ENCODE results near the gene PDSS1.
"Not testable (repeated sequence)": the region's sequence is repeated elsewhere in the genome, so short reads cannot be mapped to it uniquely, and the experiment has no call there.

The PDSS1 gene

GRCh38 chr10:26681971-26682370 lies 15.5 kb upstream of the PDSS1 start:
- H3K9ac ChIP-seq (ENCODE audit: low read depth, low read length); H3K27me3 ChIP-seq (ENCODE audit: control insufficient read depth, insufficient read depth, low read length); H3K4me1 ChIP-seq (ENCODE audit: control insufficient read depth, insufficient read depth, low read length); H3K27ac ChIP-seq (ENCODE audit: low read depth, low read length); H3K4me3 ChIP-seq (ENCODE audit: low read depth, low read length); H3K9me3 ChIP-seq (ENCODE audit: control insufficient read depth, insufficient read depth, low read length); H3K36me3 ChIP-seq (ENCODE audit: control insufficient read depth, insufficient read depth, low read length): not testable (repeated sequence)

GRCh38 chr10:26682931-26683330 lies 14.6 kb upstream of the PDSS1 start:
- Histone ChIP-seq H3K27me3 (ENCODE audit: control insufficient read depth, insufficient read depth, low read length) (no peaks in the 10 kb centered on the region), H3K36me3 (ENCODE audit: control insufficient read depth, insufficient read depth, low read length) (no peaks in the 10 kb centered on the region), H3K9me3 (ENCODE audit: control insufficient read depth, insufficient read depth, low read length) (no peaks in the 10 kb centered on the region), H3K4me3 (ENCODE audit: low read depth, low read length) (no peak overlapping the region), H3K27ac (ENCODE audit: low read depth, low read length) (no peak overlapping the region), H3K4me1 (ENCODE audit: control insufficient read depth, insufficient read depth, low read length) (no peaks in the 10 kb centered on the region), H3K9ac (ENCODE audit: low read depth, low read length) (no peak overlapping the region)

- H3K4me3 ChIP-seq (ENCODE audit: low read depth, low read length); H3K4me1 ChIP-seq (ENCODE audit: control insufficient read depth, insufficient read depth, low read length); H3K27ac ChIP-seq (ENCODE audit: low read depth, low read length); H3K9me3 ChIP-seq (ENCODE audit: control insufficient read depth, insufficient read depth, low read length); H3K36me3 ChIP-seq (ENCODE audit: control insufficient read depth, insufficient read depth, low read length); H3K9ac ChIP-seq (ENCODE audit: low read depth, low read length); H3K27me3 ChIP-seq (ENCODE audit: control insufficient read depth, insufficient read depth, low read length): not testable (repeated sequence)
Observed at GRCh38 chr10:26684667-26685264, 12.7 kb upstream of the PDSS1 start.

GRCh38 chr10:26685441-26685840 lies 12.1 kb upstream of the PDSS1 start:
- H3K27ac ChIP-seq (ENCODE audit: low read depth, low read length): no peak overlapping the region
- no peaks in the 10 kb centered on the region for H3K4me1 ChIP-seq (ENCODE audit: control insufficient read depth, insufficient read depth, low read length)
- no peak overlapping the region for H3K4me3 ChIP-seq (ENCODE audit: low read depth, low read length)
- H3K9ac ChIP-seq (ENCODE audit: low read depth, low read length): no peak overlapping the region
- H3K36me3 ChIP-seq (ENCODE audit: control insufficient read depth, insufficient read depth, low read length): no peaks in the 10 kb centered on the region
- no peaks in the 10 kb centered on the region for H3K27me3 ChIP-seq (ENCODE audit: control insufficient read depth, insufficient read depth, low read length)
- H3K9me3 ChIP-seq (ENCODE audit: control insufficient read depth, insufficient read depth, low read length): no peaks in the 10 kb centered on the region

GRCh38 chr10:26689399-26689798 lies 8.1 kb upstream of the PDSS1 start:
- Histone ChIP-seq H3K36me3 (ENCODE audit: control insufficient read depth, insufficient read depth, low read length) (no peaks in the 10 kb centered on the region), H3K9me3 (ENCODE audit: control insufficient read depth, insufficient read depth, low read length) (no peaks in the 10 kb centered on the region), H3K4me3 (ENCODE audit: low read depth, low read length) (no peak overlapping the region), H3K27me3 (ENCODE audit: control insufficient read depth, insufficient read depth, low read length) (no peaks in the 10 kb centered on the region), H3K9ac (ENCODE audit: low read depth, low read length) (no peak overlapping the region), H3K4me1 (ENCODE audit: control insufficient read depth, insufficient read depth, low read length) (no peaks in the 10 kb centered on the region), H3K27ac (ENCODE audit: low read depth, low read length) (no peak overlapping the region)

GRCh38 chr10:26690731-26691475 lies 6.6 kb upstream of the PDSS1 start:
- Histone ChIP-seq H3K4me3 (ENCODE audit: low read depth, low read length) (no peak overlapping the region), H3K27me3 (ENCODE audit: control insufficient read depth, insufficient read depth, low read length) (no peaks in the 10 kb centered on the region), H3K9ac (ENCODE audit: low read depth, low read length) (no peak overlapping the region), H3K36me3 (ENCODE audit: control insufficient read depth, insufficient read depth, low read length) (no peaks in the 10 kb centered on the region), H3K27ac (ENCODE audit: low read depth, low read length) (no peak overlapping the region), H3K9me3 (ENCODE audit: control insufficient read depth, insufficient read depth, low read length) (no peaks in the 10 kb centered on the region), H3K4me1 (ENCODE audit: control insufficient read depth, insufficient read depth, low read length) (no peaks in the 10 kb centered on the region)

- not testable (repeated sequence) for H3K36me3 ChIP-seq (ENCODE audit: control insufficient read depth, insufficient read depth, low read length); H3K4me1 ChIP-seq (ENCODE audit: control insufficient read depth, insufficient read depth, low read length); H3K9me3 ChIP-seq (ENCODE audit: control insufficient read depth, insufficient read depth, low read length); H3K27me3 ChIP-seq (ENCODE audit: control insufficient read depth, insufficient read depth, low read length); H3K4me3 ChIP-seq (ENCODE audit: low read depth, low read length); H3K9ac ChIP-seq (ENCODE audit: low read depth, low read length); H3K27ac ChIP-seq (ENCODE audit: low read depth, low read length)
Observed at GRCh38 chr10:26694536-26694935, 3.0 kb upstream of the PDSS1 start.

GRCh38 chr10:26696786-26697162 lies 727 bp upstream of the PDSS1 start:
- H3K27ac ChIP-seq (ENCODE audit: low read depth, low read length): peak overlapping the region; percentile 86
- H3K9me3 ChIP-seq (ENCODE audit: control insufficient read depth, insufficient read depth, low read length): no peaks in the 10 kb centered on the region
- peaks cover 9% of the 10 kb centered on the region for H3K36me3 ChIP-seq (ENCODE audit: control insufficient read depth, insufficient read depth, low read length)
- H3K4me1 ChIP-seq (ENCODE audit: control insufficient read depth, insufficient read depth, low read length): 0 out of 2 replicates have a peak, but pooled peaks cover 4% of the 10 kb centered on the region
- no peaks in the 10 kb centered on the region for H3K27me3 ChIP-seq (ENCODE audit: control insufficient read depth, insufficient read depth, low read length)
- H3K9ac ChIP-seq (ENCODE audit: low read depth, low read length): peak overlapping the region; percentile 79
- H3K4me3 ChIP-seq (ENCODE audit: low read depth, low read length): peak overlapping the region; percentile 99

GRCh38 chr10:26697922-26698608 lies 564 bp downstream of the PDSS1 start:
- Histone ChIP-seq H3K36me3 (ENCODE audit: control insufficient read depth, insufficient read depth, low read length) (peaks cover 11% of the 10 kb centered on the region), H3K27ac (ENCODE audit: low read depth, low read length) (peak overlapping the region; percentile 86), H3K4me1 (ENCODE audit: control insufficient read depth, insufficient read depth, low read length) (0 out of 2 replicates have a peak, but pooled peaks cover 4% of the 10 kb centered on the region), H3K9me3 (ENCODE audit: control insufficient read depth, insufficient read depth, low read length) (no peaks in the 10 kb centered on the region), H3K4me3 (ENCODE audit: low read depth, low read length) (peak overlapping the region; percentile 99), H3K27me3 (ENCODE audit: control insufficient read depth, insufficient read depth, low read length) (no peaks in the 10 kb centered on the region), H3K9ac (ENCODE audit: low read depth, low read length) (peak overlapping the region; percentile 79)

GRCh38 chr10:26698909-26699308 lies 1.4 kb downstream of the PDSS1 start:
- Histone ChIP-seq H3K27ac (ENCODE audit: low read depth, low read length) (no peak overlapping the region), H3K27me3 (ENCODE audit: control insufficient read depth, insufficient read depth, low read length) (no peaks in the 10 kb centered on the region), H3K9ac (ENCODE audit: low read depth, low read length) (no peak overlapping the region), H3K4me1 (ENCODE audit: control insufficient read depth, insufficient read depth, low read length) (0 out of 2 replicates have a peak, but pooled peaks cover 4% of the 10 kb centered on the region), H3K36me3 (ENCODE audit: control insufficient read depth, insufficient read depth, low read length) (peaks cover 11% of the 10 kb centered on the region), H3K9me3 (ENCODE audit: control insufficient read depth, insufficient read depth, low read length) (no peaks in the 10 kb centered on the region), H3K4me3 (ENCODE audit: low read depth, low read length) (peak overlapping the region; percentile 99; the same call in 1 of the 2 replicates)

- H3K9ac ChIP-seq (ENCODE audit: low read depth, low read length): no peak overlapping the region
- H3K4me1 ChIP-seq (ENCODE audit: control insufficient read depth, insufficient read depth, low read length): 0 out of 2 replicates have a peak, but pooled peaks cover 4% of the 10 kb centered on the region
- no peaks in the 10 kb centered on the region for H3K27me3 ChIP-seq (ENCODE audit: control insufficient read depth, insufficient read depth, low read length)
- no peaks in the 10 kb centered on the region for H3K9me3 ChIP-seq (ENCODE audit: control insufficient read depth, insufficient read depth, low read length)
- peaks cover 16% of the 10 kb centered on the region for H3K36me3 ChIP-seq (ENCODE audit: control insufficient read depth, insufficient read depth, low read length)
- no peak overlapping the region for H3K27ac ChIP-seq (ENCODE audit: low read depth, low read length)
- no peak overlapping the region for H3K4me3 ChIP-seq (ENCODE audit: low read depth, low read length)
Observed at GRCh38 chr10:26699631-26700030, 2.1 kb downstream of the PDSS1 start.

Data from HUES48 (cell line).